ENCODE data around the gene ABTB1.
A peak's percentile ranks its signal among the peaks of the same experiment; 100 is the strongest.
"Not testable (repeated sequence)": the region's sequence is repeated elsewhere in the genome, so short reads cannot be mapped to it uniquely, and the experiment has no call there.

ABTB1 gene

DNA sequence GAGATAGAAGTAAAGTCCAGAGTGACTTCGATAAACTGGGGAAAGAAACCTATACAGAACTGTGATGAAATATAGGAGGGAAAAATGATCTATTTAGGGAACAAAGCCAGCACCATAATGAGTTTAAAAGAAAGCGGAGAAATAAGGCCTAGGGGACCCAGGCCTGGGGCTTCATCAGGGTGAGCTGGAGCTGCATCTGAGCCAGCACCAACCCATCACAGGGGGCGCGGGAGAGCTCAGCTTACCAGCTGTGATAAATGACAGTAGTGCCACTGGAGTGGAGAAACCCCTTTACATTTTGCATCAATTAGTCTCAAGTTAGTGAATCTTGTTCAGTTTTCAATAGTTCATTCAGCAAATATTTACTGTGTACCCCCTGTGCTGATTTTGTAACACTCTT is 22.5 kb upstream of the ABTB1 start:
- no peak for DNase-seq (ENCODE audit: low spot score)

DNA sequence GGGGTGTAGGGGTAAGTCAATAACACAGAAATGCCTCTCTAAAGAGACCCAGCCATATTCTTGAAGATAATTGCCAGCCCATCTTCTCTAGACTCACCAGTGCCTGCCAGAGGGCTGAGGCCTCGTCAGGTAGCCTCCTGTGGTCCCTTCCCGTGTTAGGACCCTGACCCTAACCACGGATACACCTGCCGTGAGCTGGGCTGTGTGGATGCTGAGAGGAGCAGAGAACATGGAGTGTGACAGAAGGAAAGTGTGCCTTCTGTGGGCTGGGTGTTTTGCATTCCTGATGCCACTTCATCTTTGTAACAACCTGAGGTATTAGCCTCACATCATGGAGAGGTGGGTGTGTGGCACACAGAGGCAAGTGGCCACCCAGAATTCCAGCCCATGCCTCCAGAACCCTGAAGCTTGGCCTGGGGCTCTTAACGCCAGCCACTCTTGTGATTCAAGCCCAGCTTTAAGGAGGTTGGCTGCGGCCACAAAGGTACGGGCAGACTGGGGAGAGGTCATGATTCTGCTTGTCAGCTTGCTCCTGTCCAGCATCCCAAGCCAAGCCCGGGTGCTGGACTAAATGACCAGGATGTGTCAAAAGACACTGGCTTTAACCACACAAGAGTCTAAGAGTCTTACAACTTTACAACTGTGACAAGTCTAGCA is 21.1 kb upstream of the ABTB1 start:
- no peak for DNase-seq (ENCODE audit: low spot score)

DNA sequence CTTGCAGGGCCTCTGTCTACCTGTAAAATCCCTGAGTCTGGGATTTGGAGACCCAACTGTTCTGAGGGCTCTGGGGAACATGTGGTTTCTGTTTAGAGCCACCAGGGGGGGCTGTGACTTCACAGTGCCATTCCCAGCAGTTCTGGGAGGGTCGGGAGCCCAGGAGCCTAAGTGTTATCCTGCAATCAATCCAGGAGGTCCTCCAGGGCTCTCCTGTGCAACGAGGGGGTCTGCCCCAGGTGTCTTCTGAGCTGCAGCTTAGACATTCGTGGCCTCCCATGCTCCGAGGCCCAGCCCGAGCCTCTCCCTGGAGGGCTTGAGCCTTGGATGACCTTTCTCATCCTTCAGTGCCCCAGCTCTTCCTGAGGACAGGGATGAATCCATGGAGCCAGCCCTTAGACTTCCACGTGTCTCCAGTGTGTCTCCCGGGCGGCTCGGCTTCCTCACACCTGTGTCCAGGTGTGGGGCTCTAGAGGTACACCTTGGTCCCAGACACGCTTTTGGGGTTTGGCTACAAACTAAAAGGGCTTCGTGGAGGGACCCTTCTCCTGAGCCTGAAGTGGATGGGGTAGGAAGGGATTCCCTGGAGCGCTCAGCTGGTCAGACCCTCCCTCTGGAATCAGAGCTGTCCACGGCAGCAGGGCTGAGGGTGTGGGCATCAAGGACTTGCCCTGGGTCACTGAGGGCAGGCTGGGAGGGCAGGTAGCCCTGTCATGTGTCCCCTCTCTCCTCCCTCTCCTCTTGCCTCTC is 20.3 kb upstream of the ABTB1 start:
- peak; percentile 41 for DNase-seq (ENCODE audit: low spot score)

DNA sequence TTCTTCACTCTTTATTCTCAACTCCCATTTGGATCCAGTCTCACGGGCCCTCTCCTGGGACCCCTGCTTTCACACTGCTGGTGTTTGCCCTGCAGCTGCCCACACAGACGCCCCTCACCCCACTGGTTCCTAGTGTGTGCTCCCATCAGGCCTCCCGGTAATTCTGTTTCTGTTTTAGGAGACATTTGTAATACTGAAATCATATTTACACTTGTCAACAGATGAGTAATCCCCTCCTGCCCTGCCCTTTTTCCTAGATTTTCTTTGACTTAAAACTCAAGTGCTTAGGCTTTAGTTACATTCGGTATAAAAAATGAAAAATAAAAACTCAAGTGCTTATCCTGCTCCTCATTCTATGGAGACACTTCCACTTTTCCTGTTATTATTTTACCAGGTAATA is 18.4 kb upstream of the ABTB1 start:
- DNase-seq (ENCODE audit: low spot score) = no peak

DNA sequence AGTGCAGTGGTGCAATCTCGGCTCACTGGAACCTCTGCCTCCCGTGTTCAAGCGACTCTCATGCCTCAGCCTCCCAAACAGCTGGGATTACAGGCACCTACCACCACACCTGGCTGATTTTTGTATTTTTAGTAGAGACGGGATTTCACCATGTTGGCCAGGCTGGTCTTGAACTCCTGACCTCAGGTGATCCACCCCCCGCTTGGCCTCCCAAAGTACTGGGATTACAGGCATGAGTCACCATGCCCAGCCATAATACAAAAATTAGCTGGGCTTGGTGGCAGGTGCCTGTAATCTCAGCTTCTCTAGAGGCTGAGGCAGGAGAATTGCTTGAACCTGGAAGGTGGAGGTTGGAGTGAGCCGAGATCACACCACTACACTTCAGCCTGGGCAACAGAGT is 17.8 kb upstream of the ABTB1 start:
- DNase-seq (ENCODE audit: low spot score) = not testable (repeated sequence)

DNA sequence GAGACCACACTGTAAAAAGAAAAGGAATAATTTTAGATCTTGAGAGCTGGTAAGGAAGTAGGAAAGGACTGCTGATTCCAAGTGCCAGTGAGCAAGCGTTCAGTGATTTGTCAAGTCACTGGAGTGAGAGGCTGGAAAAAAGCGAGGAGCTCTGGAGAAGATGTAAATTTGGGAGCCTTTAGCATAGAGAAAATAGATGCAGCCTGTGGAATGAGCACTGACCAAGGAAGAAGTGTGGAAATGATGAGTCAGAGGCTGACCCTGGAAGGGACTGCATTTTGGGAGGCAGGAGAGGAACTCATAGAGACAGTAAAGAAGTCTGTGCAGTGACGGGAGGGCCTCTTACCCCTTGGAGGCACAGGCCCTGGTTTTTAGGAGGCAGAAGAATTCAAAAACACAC is 17.1 kb upstream of the ABTB1 start:
- DNase-seq (ENCODE audit: low spot score) = no peak

DNA sequence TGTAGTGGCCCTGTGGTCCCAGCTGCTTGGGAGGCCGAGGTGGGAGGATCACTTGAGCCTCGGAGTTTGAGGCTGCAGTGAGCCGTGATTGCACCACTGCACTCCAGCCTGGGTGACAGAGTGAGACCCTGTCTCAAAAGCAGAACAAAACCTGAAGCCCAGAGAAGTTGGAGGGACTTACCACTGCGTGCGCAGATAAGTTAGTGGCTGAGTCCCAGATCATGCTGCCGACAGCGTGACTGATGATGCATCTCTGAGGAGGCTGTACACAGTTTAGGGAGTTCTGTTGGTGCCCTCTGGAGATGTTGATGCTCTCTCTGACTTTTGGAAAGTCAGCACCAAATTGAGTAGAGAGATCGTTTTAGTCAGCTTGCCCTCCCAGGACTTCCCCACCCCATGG is 15.8 kb upstream of the ABTB1 start:
- no peak for DNase-seq (ENCODE audit: low spot score)

DNA sequence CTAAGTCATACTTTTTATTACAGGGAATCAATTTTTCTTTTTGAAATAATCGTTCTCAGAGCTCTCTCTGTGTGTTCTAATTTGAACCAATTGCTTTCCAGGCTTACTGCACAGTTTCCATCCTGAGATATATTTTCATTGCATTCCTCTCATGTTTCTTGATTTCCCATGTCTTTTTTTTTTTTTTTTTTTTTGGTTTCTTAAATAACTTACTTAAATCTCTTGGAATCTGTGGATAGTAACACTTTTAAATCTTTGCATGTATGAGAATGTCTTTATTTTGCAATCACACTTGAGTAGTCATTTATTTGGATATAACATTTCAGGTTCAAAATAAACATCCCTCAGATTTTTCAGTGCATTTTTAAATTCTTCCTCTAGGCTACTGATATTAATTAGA is 14.5 kb upstream of the ABTB1 start:
- no peak for DNase-seq (ENCODE audit: low spot score)

DNA sequence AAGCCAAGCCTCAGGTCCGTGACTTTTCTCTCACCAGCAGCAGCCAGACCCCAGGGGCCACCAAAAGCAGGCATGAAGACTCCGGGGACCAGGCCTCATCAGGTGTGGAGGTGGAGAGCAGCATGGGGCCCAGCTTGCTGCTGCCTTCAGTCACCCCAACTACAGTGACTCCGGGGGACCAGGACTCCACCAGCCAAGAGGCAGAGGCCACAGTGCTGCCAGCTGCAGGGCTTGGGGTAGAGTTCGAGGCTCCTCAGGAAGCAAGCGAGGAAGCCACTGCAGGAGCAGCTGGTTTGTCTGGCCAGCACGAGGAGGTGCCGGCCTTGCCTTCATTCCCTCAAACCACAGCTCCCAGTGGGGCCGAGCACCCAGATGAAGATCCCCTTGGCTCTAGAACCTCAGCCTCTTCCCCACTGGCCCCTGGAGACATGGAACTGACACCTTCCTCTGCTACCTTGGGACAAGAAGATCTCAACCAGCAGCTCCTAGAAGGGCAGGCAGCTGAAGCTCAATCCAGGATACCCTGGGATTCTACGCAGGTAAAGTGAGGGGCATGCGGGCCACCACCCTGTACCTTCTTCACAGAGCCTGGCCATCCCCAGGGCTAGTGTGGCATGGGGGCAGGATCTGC is 12.0 kb upstream of the ABTB1 start:
- DNase-seq (ENCODE audit: low spot score) = no peak

DNA sequence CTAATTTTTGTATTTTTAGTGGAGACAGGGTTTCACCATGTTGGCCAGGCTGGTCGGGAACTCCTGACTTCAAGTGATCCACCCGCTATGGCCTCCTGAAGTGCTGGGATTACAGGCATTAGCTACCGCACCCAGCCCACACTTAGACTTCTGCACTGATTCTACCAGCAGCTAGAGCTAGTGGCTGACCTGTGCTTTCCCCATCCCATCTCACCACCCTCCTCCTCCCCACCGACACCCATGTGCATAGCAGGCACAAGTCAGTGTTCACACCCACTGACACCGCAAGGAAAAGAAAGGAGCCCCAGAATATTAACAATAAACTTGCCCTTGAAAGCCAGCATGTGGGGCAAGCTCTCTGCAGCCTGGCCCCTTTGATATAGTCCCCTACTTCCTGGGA is 11.2 kb upstream of the ABTB1 start:
- DNase-seq (ENCODE audit: low spot score) = no peak

DNA sequence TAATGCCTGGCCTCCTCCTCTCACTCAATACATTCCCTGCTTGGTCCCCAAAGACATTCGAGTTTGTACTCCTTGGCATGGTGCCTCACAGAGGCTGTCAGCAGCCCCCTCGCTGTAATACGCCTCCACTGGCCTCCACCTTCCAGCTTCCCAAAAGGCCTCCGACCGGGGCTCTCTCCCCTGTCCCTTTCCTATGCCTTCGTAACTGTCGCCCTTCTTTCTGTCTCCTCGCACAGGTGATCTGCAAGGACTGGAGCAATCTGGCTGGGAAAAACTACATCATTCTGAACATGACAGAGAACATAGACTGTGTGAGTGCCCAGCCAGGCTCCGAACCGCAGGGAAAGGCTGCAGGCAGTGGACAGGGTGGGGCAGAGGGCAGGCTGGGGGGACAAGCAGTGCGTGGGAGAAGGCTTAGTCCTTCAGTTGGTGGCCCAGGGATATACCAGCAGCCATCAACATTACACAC is 10.7 kb upstream of the ABTB1 start:
- no peak for DNase-seq (ENCODE audit: low spot score)

DNA sequence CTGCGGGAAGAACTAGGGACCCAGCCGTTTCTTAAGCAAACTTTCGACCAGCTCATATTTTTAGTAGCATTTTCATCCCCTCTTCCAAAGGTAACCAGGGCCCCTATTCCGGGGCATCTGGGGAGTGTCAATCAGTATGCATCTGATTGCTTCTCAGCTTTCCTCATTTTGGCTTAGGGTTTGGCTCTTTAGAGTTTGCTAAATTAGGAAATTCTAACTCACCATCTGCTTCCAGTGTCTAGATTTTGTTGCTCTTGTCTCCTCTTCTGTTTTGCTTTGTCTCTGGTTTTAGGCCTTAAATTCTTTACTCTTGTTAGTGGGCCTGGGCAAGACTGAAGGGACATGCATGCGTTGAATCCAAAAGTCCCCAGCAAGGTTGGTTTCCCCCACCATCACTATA is 9.6 kb upstream of the ABTB1 start:
- DNase-seq (ENCODE audit: low spot score) = no peak

DNA sequence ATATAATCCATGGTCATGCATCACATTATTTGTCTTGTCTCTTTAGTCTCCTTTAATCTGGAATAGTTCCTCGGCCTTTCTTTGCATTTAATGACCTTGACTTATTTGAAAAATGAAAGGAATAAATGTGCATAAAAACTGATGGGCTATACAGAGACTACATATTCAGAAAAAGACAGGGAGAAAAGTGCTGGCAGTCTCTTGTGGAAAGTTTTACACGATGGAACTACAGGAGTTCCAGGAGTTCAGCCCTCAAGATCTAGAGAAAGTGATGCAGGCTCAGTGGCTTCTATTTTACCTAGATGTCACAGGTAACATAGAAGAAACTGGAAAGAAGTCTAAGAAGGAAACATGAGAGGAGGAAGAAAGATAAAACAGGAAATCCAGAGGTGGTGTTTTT is 7.6 kb upstream of the ABTB1 start:
- no peak for DNase-seq (ENCODE audit: low spot score)

DNA sequence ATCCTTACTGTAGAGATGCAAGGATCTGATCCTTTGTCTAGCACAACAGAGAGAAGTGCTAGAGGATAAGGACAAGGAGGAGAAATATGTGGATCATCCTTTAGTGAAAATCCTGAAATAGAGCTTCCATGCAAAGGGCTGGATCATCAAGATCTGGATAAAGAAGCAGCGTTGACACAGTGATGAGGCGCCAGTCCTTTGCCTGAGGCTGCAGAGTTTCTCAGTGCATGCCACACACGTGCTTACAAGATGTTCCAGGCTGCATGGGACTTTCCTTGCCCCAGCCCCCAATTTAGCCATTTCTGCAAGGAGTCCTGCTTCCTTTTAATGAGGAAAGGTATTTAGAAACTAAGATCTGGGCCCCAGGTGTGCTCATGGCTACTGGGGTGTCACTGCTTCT is 7.2 kb upstream of the ABTB1 start:
- no peak for DNase-seq (ENCODE audit: low spot score)

DNA sequence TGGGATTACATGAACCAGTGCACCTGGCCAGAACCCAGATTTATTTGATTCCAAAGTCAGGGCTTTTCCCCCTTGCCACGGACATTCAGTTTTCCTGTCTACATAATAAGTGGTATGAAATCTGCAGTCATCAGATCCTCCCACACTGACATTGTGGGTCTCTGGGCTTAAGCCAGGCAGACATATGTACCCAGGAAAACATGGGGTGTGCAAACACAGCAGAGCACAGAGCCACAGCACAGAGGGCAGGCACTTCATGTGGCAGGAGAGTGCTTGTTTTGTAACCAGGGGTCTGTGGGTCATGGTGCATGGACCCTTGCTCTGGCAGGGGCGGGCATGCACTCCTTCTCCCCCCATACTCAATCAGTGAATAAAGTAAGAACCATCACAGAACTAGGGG is 6.1 kb upstream of the ABTB1 start:
- no peak for DNase-seq (ENCODE audit: low spot score)

DNA sequence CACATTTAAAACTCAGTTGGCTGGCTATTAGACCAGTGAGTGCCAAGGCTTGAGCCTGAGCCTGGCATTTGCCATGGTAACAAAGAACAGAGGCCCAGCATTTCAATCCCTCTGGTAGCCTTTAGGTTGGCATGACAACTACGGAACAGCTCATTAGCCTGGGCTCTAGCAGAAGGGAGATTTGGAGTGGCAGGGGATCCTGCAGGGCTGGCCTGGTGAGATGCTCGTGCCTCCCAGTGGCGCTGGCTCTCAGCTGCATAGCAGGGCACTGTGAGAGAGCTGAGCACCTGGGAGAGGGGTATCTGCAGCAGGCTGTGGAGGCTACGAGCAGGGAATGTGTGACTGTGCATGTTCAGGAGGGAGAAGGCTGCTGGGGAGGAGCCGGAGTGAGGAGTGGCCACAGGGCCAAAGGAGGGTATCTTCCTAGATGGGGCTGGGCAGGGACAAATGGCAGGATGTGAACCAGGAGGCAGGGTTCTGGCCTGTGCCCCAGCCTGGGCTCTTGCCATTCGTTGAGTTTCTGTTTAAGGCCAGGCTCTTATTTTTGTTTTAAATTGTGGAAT is 5.6 kb upstream of the ABTB1 start:
- DNase-seq (ENCODE audit: low spot score) = no peak

DNA sequence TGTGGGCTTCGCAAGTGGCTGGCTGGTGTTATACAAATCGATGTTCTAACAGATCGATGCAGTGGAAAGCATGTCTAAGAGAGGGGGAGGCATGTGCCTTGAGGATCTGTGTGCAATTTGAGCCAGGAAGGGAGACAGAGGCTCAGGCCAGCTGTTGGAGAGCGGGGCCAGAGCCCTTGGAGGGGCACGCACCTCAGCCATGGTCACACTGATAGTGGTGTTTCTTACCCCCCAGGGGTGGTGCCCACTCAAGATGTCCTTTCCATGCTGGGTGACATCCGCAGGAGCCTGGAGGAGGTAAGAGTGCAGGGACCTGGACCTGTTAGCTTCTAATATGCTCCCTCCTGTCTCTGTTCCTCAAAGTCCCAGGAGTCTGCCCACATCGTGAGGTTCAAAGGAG is 3.8 kb upstream of the ABTB1 start:
- no peak for DNase-seq (ENCODE audit: low spot score)

DNA sequence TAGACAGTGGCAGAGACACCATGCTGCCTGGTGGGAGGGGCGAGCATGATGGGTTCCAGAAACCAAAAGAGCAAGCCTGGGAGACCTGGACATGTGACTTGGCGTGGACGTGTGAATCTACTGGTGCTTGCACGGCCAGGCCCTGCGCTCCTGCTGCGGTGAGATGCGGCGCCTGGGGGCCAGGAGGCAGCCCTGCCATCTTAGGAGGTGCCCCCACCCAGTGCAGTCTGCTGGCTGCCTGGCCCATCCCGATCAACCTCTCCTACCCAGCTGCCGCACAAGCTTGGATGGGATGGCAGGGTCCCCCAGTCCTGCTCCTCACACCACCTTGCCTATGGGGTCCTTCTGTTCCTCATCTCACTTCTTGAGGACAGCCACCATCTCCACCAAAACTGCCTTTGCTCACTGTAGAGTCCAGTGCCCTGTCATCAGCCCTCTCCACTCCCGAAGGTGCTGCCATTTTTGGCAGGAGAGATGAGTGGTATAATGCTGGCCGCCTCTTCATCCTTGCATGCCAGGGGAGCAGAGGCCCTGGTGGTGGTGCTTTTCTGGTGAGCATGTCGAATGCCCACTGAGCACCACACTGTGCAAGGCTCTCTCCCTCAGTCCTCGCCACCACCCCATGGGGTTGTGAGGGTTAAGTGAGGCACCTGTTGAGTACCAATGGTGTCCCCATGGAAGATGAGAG is 3.1 kb upstream of the ABTB1 start:
- DNase-seq (ENCODE audit: low spot score) = no peak

DNA sequence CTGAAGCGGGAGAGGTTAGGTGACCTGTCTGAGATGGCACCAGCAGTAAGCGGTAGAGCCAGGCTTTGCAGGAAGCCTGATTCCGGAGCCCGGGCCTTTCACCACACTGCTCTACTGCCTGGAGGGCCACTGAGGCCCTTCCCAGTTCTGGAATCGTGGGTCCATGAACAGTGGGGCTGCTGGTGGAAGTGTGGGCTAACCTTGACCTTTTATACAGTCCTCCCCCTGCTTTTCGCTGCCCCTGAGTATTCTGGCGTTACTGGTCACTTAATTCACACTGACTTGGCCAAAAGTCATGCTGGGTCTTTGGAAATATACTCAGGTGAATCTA is 2.6 kb upstream of the ABTB1 start:
- no peak for DNase-seq (ENCODE audit: low spot score)

DNA sequence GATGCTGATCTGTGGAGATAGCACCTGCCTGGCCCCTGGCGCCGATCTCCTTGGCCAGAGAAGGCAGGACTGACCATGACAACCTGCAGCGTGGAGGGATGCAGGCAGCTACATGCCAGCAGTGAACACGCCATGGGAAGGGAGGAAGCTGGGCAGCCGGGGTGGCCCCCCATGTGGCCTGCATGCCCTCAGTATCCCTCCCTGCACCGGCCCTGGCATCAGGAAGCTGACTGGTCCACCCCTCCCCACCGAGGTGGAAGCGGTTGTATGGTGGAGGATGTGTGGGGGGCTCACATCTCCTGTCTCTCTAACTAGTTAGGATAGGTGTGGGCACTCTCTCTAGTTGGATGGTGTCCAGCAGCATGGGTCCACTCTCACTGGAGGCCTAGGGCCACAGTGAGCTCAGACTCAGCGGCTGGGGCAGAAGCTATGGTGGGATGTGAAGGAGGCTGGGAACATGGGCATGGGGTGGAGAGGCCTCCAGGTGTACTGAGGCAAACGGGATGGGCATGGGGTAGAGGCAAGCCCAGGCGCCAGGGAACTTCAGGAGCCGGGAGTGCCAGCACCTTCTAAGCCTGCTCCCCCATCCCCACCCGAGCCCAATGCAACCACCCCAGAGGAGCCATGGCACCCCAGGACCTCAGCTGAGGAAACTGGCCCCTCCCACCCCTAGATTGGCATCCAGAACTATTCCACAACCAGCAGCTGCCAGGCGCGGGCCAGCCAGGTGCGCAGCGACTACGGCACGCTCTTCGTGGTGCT is 1.8 kb upstream of the ABTB1 start:
- no peak for DNase-seq (ENCODE audit: low spot score)

DNA sequence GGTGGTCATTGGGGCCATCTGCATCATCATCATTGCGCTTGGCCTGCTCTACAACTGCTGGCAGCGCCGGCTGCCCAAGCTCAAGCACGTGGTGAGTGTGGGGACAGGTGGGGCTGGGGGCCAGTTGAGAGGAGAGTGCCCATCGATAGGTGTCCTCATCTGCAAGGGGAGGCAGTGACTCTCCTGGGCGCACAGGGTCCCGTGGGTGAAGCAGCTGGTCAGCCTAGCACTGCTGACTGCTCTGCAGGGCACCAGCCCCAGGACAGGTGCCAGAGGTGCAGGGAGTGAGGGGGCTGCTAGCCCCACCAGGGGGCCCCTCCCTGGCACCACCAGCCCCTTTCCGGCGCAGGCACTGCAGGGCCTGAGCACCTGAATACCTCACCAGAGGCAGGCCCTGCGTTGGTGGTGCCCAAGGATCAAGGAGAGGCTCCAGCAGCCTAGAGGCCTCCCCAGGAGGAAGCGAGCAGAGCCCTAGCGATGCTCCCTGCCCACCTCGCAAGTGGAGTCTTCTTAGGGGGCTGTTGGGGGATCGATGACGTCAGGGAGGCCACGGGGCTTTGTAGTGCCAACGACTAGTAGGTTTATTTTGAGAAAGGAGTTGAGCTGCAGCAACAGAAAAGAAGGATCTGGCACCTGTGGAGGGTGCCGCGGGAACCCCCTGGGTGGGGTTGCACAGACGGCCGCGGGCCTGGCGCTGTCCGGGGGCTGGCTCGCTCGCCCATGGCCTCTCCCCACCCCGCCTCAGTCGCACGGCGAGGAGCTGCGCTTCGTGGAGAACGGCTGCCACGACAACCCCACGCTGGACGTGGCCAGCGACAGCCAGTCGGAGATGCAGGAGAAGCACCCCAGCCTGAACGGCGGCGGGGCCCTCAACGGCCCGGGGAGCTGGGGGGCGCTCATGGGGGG is 976 bp upstream of the ABTB1 start:
- peak; percentile 7 for DNase-seq (ENCODE audit: low spot score)
